Hippocampal formation (tissue), 2 donors: ENCODE results near the gene VWA5A.
"Not testable (repeated sequence)": the region's sequence is repeated elsewhere in the genome, so short reads cannot be mapped to it uniquely, and the experiment has no call there.

Experiments used
- DNase-seq, 2 donors: peaks; one replicate each; lab custom pipeline; 2025; lab: John Stamatoyannopoulos, UW

Gene VWA5A

GRCh38 chr11:124094731-124095130, 20.5 kb upstream of the VWA5A start:
- DNase-seq = no peak

- no peak for DNase-seq
These were observed 18.9 kb upstream of the VWA5A start for GRCh38 chr11:124096364-124096763.

- DNase-seq = no peak
These were observed 17.1 kb upstream of the VWA5A start for GRCh38 chr11:124098141-124098540.

- DNase-seq = no peak
These were observed 13.5 kb upstream of the VWA5A start for GRCh38 chr11:124101737-124102136.

GRCh38 chr11:124108156-124108555, 7.1 kb upstream of the VWA5A start:
- DNase-seq = no peak

- DNase-seq = no peak
These were observed 5.9 kb upstream of the VWA5A start for GRCh38 chr11:124109377-124109776.

- DNase-seq = no peak
These were observed 5.0 kb upstream of the VWA5A start for GRCh38 chr11:124110201-124110600.

GRCh38 chr11:124113890-124114289, 1.4 kb upstream of the VWA5A start:
- DNase-seq = no peak

GRCh38 chr11:124115782-124116616, 749 bp downstream of the VWA5A start:
- peak in 1 of 2 donors; percentile 17 for DNase-seq

- no peak for DNase-seq
These were observed 3.9 kb downstream of the VWA5A start for GRCh38 chr11:124119103-124119502.

- no peak for DNase-seq
These were observed 5.6 kb downstream of the VWA5A start for GRCh38 chr11:124120891-124121290.

GRCh38 chr11:124122123-124122522, 6.9 kb downstream of the VWA5A start:
- no peak for DNase-seq

- DNase-seq = no peak
These were observed 8.4 kb downstream of the VWA5A start for GRCh38 chr11:124123622-124124021.

- DNase-seq = not testable (repeated sequence)
These were observed 11.9 kb downstream of the VWA5A start for GRCh38 chr11:124127134-124127533.

- DNase-seq = no peak
These were observed 27.8 kb downstream of the VWA5A start for GRCh38 chr11:124143034-124143433.

- DNase-seq = no peak
These were observed 32.7 kb downstream of the VWA5A start for GRCh38 chr11:124147951-124148350.

GRCh38 chr11:124150684-124151083, 35.4 kb downstream of the VWA5A start:
- no peak for DNase-seq

GRCh38 chr11:124152770-124153407, 37.6 kb downstream of the VWA5A start:
- DNase-seq = no peak

GRCh38 chr11:124153821-124154220, 38.6 kb downstream of the VWA5A start:
- DNase-seq = no peak

GRCh38 chr11:124159481-124159880, 44.2 kb downstream of the VWA5A start:
- DNase-seq = no peak

GRCh38 chr11:124160986-124161385, 45.7 kb downstream of the VWA5A start:
- DNase-seq = no peak

- DNase-seq = no peak
These were observed 52.6 kb downstream of the VWA5A start for GRCh38 chr11:124167826-124168231.

- DNase-seq = no peak
These were observed 53.5 kb downstream of the VWA5A start for GRCh38 chr11:124168796-124169195.
